Stomach smooth muscle (tissue), 2 donors: ENCODE data around the gene CACNA2D2.

Experiments
- H3K27ac ChIP-seq: one replicate; pipeline ENCODE4 v1.7.0; 2013; ENCODE audit warnings: mild to moderate bottlenecking, low read length, inconsistent platforms
- H3K27me3 ChIP-seq, 2 donors: one replicate each; pipeline ENCODE4 v1.7.0; 2013; ENCODE audit warnings: low read length in 2 of 2; ENCODE audit not compliant: insufficient read depth in 2 of 2, control insufficient read depth in 1 of 2
- H3K36me3 ChIP-seq, 2 donors: one replicate each; pipeline ENCODE4 v1.7.0; 2013; ENCODE audit warnings: low read length in 2 of 2; ENCODE audit not compliant: control insufficient read depth in 2 of 2, insufficient read depth in 2 of 2
- H3K4me1 ChIP-seq: one replicate; pipeline ENCODE4 v1.7.0; 2013; ENCODE audit warnings: low read length; ENCODE audit not compliant: control insufficient read depth, insufficient read depth
- H3K4me3 ChIP-seq, 2 donors: one replicate each; pipeline ENCODE4 v1.7.0; 2013; ENCODE audit warnings: low read length in 2 of 2
- H3K9ac ChIP-seq, 2 donors: one replicate each; pipeline ENCODE4 v1.7.0; 2013; ENCODE audit warnings: low read length in 2 of 2, mild to moderate bottlenecking in 1 of 2
- H3K9me3 ChIP-seq, 2 donors: one replicate each; pipeline ENCODE4 v1.7.0; 2013; ENCODE audit warnings: low read length in 2 of 2; ENCODE audit not compliant: control insufficient read depth in 2 of 2
- donor health status: healthy.
- donor health status: Pancreatic carcinoma.

CACNA2D2 gene

GRCh38 chr3:50324351-50325112 lies 178.9 kb downstream of the CACNA2D2 start:
- H3K36me3 ChIP-seq = peaks cover 12% of the 10 kb centered on the region in 2 donors
- no peaks in the 10 kb centered on the region for H3K27me3 ChIP-seq
- peaks cover 50% of the 10 kb centered on the region for H3K4me1 ChIP-seq
- H3K4me3 ChIP-seq = no peak overlapping the region
- H3K9me3 ChIP-seq = no peaks in the 10 kb centered on the region
- peak overlapping the region in 1 of 2 donors; percentile 29 for H3K9ac ChIP-seq
- H3K27ac ChIP-seq = peak overlapping the region; percentile 94

- peak overlapping the region; percentile 94 for H3K27ac ChIP-seq
- H3K27me3 ChIP-seq = no peaks in the 10 kb centered on the region
- H3K4me1 ChIP-seq = peaks cover 56% of the 10 kb centered on the region
- no peak overlapping the region for H3K9ac ChIP-seq
- H3K4me3 ChIP-seq = peak overlapping the region in 1 of 2 donors; percentile 8
- H3K9me3 ChIP-seq = no peaks in the 10 kb centered on the region
- peaks cover 10 to 15% of the 10 kb centered on the region in 2 donors for H3K36me3 ChIP-seq
Measured at GRCh38 chr3:50323614-50324199, 179.7 kb downstream of the CACNA2D2 start.

GRCh38 chr3:50323092-50323600 lies 180.3 kb downstream of the CACNA2D2 start:
- H3K9ac ChIP-seq = peak overlapping the region; percentile 13 to 45
- H3K27me3 ChIP-seq = no peaks in the 10 kb centered on the region
- peak overlapping the region; percentile 94 for H3K27ac ChIP-seq
- peak overlapping the region in 1 of 2 donors; percentile 8 for H3K4me3 ChIP-seq
- no peaks in the 10 kb centered on the region for H3K9me3 ChIP-seq
- H3K4me1 ChIP-seq = peaks cover 56% of the 10 kb centered on the region
- H3K36me3 ChIP-seq = peaks cover 16 to 21% of the 10 kb centered on the region in 2 donors

GRCh38 chr3:50322386-50323091 lies 180.9 kb downstream of the CACNA2D2 start, which contains the start of gene HYAL2:
TSS of gene HYAL2 (minus strand) at chr3:50322745. CDS start at chr3:50320489, 2,256 bp downstream.
- H3K9ac ChIP-seq = peak within 1 kb of the TSS; percentile 90 to 98
- no peaks in the 10 kb centered on the region for H3K9me3 ChIP-seq
- no peaks in the 10 kb centered on the region for H3K27me3 ChIP-seq
- peaks cover 16 to 24% of the 10 kb centered on the region in 2 donors for H3K36me3 ChIP-seq
- peaks cover 58% of the 10 kb centered on the region for H3K4me1 ChIP-seq
- H3K27ac ChIP-seq = peak within 1 kb of the TSS; percentile 94
- peak within 1 kb of the TSS; percentile 90 to 92 for H3K4me3 ChIP-seq

DNA sequence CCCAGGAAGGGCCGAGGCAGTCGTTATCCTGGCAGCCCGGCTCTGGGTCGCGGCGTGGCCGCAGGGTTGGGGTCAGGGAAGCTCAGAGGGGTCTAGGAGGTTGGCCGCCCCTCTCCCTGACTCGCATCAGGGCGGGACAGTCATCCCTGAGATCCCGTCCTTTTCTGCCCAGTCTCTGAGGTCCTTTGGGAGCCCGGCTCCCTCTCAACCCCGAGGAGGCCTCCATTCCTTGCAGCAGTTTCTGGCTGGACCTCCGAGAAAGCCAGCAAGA lies 181.4 kb downstream of the CACNA2D2 start:
- Histone ChIP-seq H3K27me3 (no peaks in the 10 kb centered on the region), H3K36me3 (peaks cover 16 to 28% of the 10 kb centered on the region in 2 donors), H3K27ac (peak overlapping the region; percentile 94), H3K9me3 (no peaks in the 10 kb centered on the region), H3K9ac (peak overlapping the region; percentile 45 to 71), H3K4me3 (peak overlapping the region; percentile 90 to 92), H3K4me1 (peaks cover 56% of the 10 kb centered on the region)

DNA sequence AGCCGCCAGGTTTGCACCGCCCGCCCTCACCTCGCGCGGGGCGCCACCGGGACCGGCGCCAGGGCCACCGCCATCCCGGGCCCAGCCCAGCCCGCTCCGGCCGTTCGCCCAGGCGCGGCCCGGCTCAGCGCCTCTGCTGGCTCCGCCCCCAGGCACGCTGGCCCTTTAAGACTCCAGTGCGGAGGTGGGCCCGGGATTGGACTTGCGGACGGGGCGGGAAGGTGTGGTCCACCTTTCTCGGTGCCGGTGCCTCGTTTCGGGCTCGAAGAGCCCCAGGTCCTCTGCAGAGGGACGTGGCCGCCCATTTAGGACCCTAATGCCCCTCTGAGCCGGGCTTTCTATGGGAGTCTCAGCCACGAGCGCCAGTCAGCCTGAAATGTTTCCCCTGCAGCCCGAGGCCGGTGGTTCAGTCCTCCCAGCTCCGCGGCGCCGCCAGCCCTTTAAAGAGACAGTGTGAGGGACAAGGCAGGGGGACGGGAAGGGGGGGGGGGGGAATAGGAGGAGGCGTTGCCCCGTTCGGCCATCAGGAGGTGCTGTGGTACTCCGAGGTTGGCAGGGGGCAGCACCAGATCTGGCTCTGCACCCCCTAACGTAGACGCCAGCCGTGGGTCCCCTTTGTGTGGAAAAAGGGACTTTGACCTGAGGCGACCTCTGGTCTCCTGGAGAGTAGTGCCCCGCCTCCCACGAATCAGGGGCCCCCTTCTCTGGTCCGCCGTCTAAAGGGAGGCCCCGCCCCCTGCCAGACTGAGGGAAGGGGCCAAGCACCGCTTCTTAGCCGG lies 181.9 kb downstream of the CACNA2D2 start:
- Histone ChIP-seq H3K9ac (peak overlapping the region; percentile 90 to 98), H3K4me1 (peaks cover 55% of the 10 kb centered on the region), H3K4me3 (peak overlapping the region; percentile 90 to 92), H3K36me3 (peaks cover 16 to 33% of the 10 kb centered on the region in 2 donors), H3K27me3 (no peaks in the 10 kb centered on the region), H3K9me3 (no peaks in the 10 kb centered on the region), H3K27ac (peak overlapping the region; percentile 94)

DNA sequence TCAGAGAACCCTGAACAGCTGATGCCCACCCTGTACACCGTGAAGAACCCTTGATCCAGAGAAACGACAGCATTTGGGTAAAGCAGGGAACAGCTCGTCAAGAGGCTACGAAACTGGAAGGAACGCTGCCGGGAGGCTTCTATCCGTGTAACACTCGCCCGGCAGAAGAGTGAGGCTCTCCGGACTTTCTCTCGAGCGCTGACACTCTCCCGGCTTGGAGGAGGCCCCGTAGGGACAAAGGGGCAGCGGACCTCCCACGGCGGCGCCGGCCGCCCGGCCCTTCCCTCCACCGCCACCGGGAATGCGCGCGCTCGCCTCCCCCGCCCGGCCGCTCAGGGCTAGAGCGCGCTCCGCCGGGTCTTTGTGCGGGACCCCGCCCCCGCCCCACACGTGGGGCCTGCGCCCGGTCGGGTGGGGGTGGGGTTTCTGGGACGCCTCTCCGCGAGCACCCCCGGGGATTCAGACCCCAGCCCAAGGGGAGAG lies 182.5 kb downstream of the CACNA2D2 start:
- H3K36me3 ChIP-seq = peaks cover 12 to 34% of the 10 kb centered on the region in 2 donors
- peak overlapping the region; percentile 90 to 92 for H3K4me3 ChIP-seq
- no peaks in the 10 kb centered on the region for H3K9me3 ChIP-seq
- H3K27me3 ChIP-seq = no peaks in the 10 kb centered on the region
- H3K9ac ChIP-seq = peak overlapping the region; percentile 90 to 98
- peaks cover 55% of the 10 kb centered on the region for H3K4me1 ChIP-seq
- peak overlapping the region; percentile 94 for H3K27ac ChIP-seq

GRCh38 chr3:50319894-50320625 lies 183.4 kb downstream of the CACNA2D2 start:
- H3K36me3 ChIP-seq = peaks cover 7 to 29% of the 10 kb centered on the region in 2 donors
- peak overlapping the region; percentile 90 to 96 for H3K9ac ChIP-seq
- peaks cover 55% of the 10 kb centered on the region for H3K4me1 ChIP-seq
- no peaks in the 10 kb centered on the region for H3K9me3 ChIP-seq
- peak overlapping the region; percentile 94 for H3K27ac ChIP-seq
- H3K4me3 ChIP-seq = peak overlapping the region; percentile 90 to 92
- no peaks in the 10 kb centered on the region for H3K27me3 ChIP-seq

DNA sequence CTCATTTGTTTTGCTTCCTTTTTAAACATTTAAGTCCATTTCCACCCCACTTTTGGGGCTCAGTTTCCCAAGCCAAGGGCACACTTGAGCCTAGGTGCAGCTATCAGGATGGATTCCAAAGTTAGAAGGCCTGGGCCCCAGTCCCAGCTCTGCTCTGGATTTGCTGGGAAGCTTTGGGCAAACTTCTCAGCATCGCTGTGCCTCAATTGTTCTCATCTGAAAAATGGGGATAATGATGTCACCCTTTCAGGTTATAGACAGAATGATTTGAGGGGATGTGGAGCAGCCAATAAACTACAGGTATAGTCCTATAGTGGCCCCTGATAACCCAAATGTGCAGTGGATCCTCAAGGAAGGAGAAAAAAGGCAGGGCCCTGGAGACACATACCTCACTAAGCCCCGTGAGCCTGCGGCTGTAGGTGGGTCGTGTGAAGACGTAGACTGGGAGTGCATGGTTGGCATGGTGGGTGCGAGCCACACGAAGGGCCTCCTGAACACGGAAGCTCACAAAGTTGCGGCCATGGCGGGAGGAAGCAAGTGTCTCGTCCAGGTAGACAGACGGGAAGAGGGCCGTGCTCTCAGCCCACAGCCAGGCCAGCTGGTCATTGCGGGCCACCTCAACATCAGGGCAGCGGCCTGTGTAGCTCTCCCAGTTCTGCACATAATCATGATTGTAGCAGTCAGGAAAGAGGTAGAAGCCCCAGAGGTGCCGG lies 184.1 kb downstream of the CACNA2D2 start:
- Histone ChIP-seq H3K27ac (no peak overlapping the region), H3K4me3 (peak overlapping the region in 1 of 2 donors; percentile 90), H3K4me1 (peaks cover 53% of the 10 kb centered on the region)

More for the DNA sequence above, 184.1 kb downstream of the CACNA2D2 start:
- Histone ChIP-seq H3K27me3 (no peaks in the 10 kb centered on the region), H3K36me3 (peaks cover 10 to 30% of the 10 kb centered on the region in 2 donors), H3K9me3 (no peaks in the 10 kb centered on the region), H3K9ac (peak overlapping the region; percentile 29 to 36)
